Heart right ventricle (tissue), 16 donors: ENCODE results near the gene WNT7A. TPM values are rescaled to one million over a fixed set of nuclear protein-coding genes. Genes with fewer than 3 reads are reported as not detected.

Experiments
- ATAC-seq, 8 donors: fragments of 200-7000 bp; cut with Tn5 transposase; one replicate each; pipeline ENCODE4 v1.9.1; 2020; ENCODE audit warnings: mild to moderate bottlenecking in 8 of 8, moderate library complexity in 8 of 8, moderate number of reproducible peaks in 1 of 8
- DNase-seq, 2 donors: peaks; one replicate each; pipeline ENCODE4 v3.0.0-alpha.2; 2020
- H3K27ac ChIP-seq, 10 donors: fragments of 200-600 bp; sonication (generic) in 2 of 10; one replicate each; pipeline versions ENCODE4 v1.5.0 to v1.8.0; 2020 to 2022; ENCODE audit warnings: mild to moderate bottlenecking in 3 of 10
- H3K27me3 ChIP-seq, 7 donors: fragments of 200-600 bp; one replicate each; pipeline ENCODE4 v1.8.0; 2021 to 2022; ENCODE audit warnings: mild to moderate bottlenecking in 2 of 7
- H3K36me3 ChIP-seq, 9 donors: fragments of 200-600 bp; sonication (generic) in 1 of 9; one replicate each; pipeline versions ENCODE4 v1.5.0 to v1.8.0; 2020 to 2022; ENCODE audit warnings: mild to moderate bottlenecking in 2 of 9
- H3K4me1 ChIP-seq, 9 donors: fragments of 200-600 bp; sonication (generic) in 1 of 9; one replicate each; pipeline versions ENCODE4 v1.5.0 to v1.8.0; 2020 to 2022; ENCODE audit warnings: mild to moderate bottlenecking in 4 of 9
- H3K4me3 ChIP-seq, 10 donors: fragments of 200-600 bp; sonication (generic) in 2 of 10; one replicate each; pipeline versions ENCODE4 v1.5.0 to v1.8.0; 2020 to 2022; ENCODE audit warnings: mild to moderate bottlenecking in 7 of 10, moderate library complexity in 2 of 10
- H3K9me3 ChIP-seq, 11 donors: fragments of 200-600 bp in 10 of 11; sonication (generic) in 2 of 11; one replicate each; pipeline versions ENCODE4 v1.5.0 to v1.8.0; 2013 to 2022; ENCODE audit warnings: mild to moderate bottlenecking in 2 of 11, control low read depth in 1 of 11, moderate library complexity in 1 of 11
- CTCF ChIP-seq, 9 donors: fragments of 200-600 bp; sonication (generic) in 2 of 9; IDR thresholded peaks; one replicate each; pipeline versions ENCODE4 v1.5.0 to v1.8.0; 2021 to 2022; ENCODE audit warnings: antibody characterized with exemption in 9 of 9, mild to moderate bottlenecking in 5 of 9, moderate library complexity in 1 of 9
- WGBS, 2 donors: extraction: QIAGEN DNeasy Blood & Tissue Kit; methylation state at CpG; one replicate each; pipeline ENCODE4 v1.1.7; 2013; ENCODE audit warnings: inconsistent platforms in 1 of 2; 5-methylcytosine and 5-hydroxymethylcytosine counted together
- intact Hi-C, 10 donors: fragments of 100-400 bp; cut with DNase I; formaldehyde crosslinking; loops; one replicate each; pipeline versions ENCODE4 v1.11.1 to v1.14.2; 2022
- polyA plus RNA-seq, 2 donors: library from polyadenylated mRNA; stranded (reverse); fragments of 200-250 nt; gene quantifications; one replicate each; pipeline ENCODE4 v1.2.3, GENCODE V29; 2013
- total RNA-seq, 10 donors: library from RNA; stranded (reverse); fragmentation: NEBNext Ultra II Directional in 3 of 10; extraction: Animal tissue kit (Norgen Biotek cat#: 25700) in 3 of 10; gene quantifications; one replicate each; pipeline versions ENCODE4 v1.2.1 to v1.2.4, GENCODE V29; 2021 to 2023
- donor health status: Arrhythmogenic right ventricular cardiomyopathy.
- donor health status: ischemic (EF 13 %, LVEDD 7.1; RV severe dilation, severe dysfunction).
- donor health status: healthy with polysubstance abuse.
- donor health status: DM: no; HTN: yes; CAD: no.
- donor health status: DM: no; HTN: no; CAD: no.
- donor health status: ischemic (EF 25% LVEDD 6.9; RV normal size, moderate dysfunction).
- donor health status: ischemic (EF 25% LVEDD 5.7; RV mildly dilated, moderate dysfunction).
- donor health status: healthy.
- donor health status: DM: yes; HTN: yes; CAD: no.
- donor health status: Ischemic cardiomyopathy.
- donor health status: ischemic (EF 35%, LVEDD 5.7; RV mildly dilated, moderate dysfunction).
- donor health status: nonischemic (EF 11% LVEDD 7.7; RV severe dilation, severe dysfunction).
- donor health status: DM: yes; HTN: yes; CAD: no.
- donor health status: PGD.
- donor health status: ischemic (EF 29% LVEDD 5.4; RV normal size, mild dysfunction).
- donor health status: nonischemic (EF 23%, LVEDD 6.1; RV moderate dilation, normal function).

WNT7A gene
- total and polyA plus RNA-seq, 12 donors, result not detected

GRCh38 chr3:13790376-13791197, 89.3 kb downstream of the WNT7A start:
- no peak for TF ChIP-seq CTCF (IDR thresholded peaks at IDR 0.05)
- WGBS, 2 donors, result 67 to 72% methylated on average over 13 of the region's 13 CpGs
- ATAC-seq (no peak), DNase-seq (no peak)
- Histone ChIP-seq H3K4me3 (no peak overlapping the region), H3K36me3 (no peaks in the 10 kb centered on the region), H3K9me3 (no peaks in the 10 kb centered on the region), H3K4me1 (no peaks in the 10 kb centered on the region), H3K27ac (no peak overlapping the region), H3K27me3 (peaks cover 0 to 90% (median 68%) of the 10 kb centered on the region in 7 donors)
- intact Hi-C loops, result no loop called here

GRCh38 chr3:13788522-13789424, 91.1 kb downstream of the WNT7A start:
- peaks cover 0 to 88% (median 67%) of the 10 kb centered on the region in 7 donors for H3K27me3 ChIP-seq
- intact Hi-C loops, result no loop called here
- WGBS, 2 donors, result 73 to 74% methylated on average over 9 of the region's 9 CpGs

GRCh38 chr3:13787533-13788132, 92.2 kb downstream of the WNT7A start:
- intact Hi-C loops, result no loop called here
- Histone ChIP-seq H3K27me3 (peaks cover 0 to 77% (median 63%) of the 10 kb centered on the region in 7 donors), H3K9me3 (no peaks in the 10 kb centered on the region), H3K36me3 (no peaks in the 10 kb centered on the region), H3K4me3 (no peak overlapping the region), H3K27ac (no peak overlapping the region), H3K4me1 (peaks cover 0 to 5% (median 0%) of the 10 kb centered on the region in 9 donors)
- DNase-seq, result no peak
- 53 to 54% methylated on average over 19 of the region's 19 CpGs for WGBS, 2 donors
- no peak for ATAC-seq
- no peak for TF ChIP-seq CTCF (IDR thresholded peaks at IDR 0.05)

More at GRCh38 chr3:13788522-13789424, 91.1 kb downstream of the WNT7A start:
- H3K4me3 ChIP-seq, result no peak overlapping the region
- no peak for DNase-seq
- H3K9me3 ChIP-seq, result no peaks in the 10 kb centered on the region
- no peaks in the 10 kb centered on the region for H3K36me3 ChIP-seq
- H3K4me1 ChIP-seq, result no peaks in the 10 kb centered on the region
- ATAC-seq, result no peak
- no peak overlapping the region for H3K27ac ChIP-seq
- TF ChIP-seq CTCF (IDR thresholded peaks at IDR 0.05), result no peak

GRCh38 chr3:13786811-13787210, 93.1 kb downstream of the WNT7A start:
- Histone ChIP-seq H3K4me3 (no peak overlapping the region), H3K36me3 (no peaks in the 10 kb centered on the region), H3K27me3 (peaks cover 0 to 69% (median 58%) of the 10 kb centered on the region in 7 donors), H3K9me3 (no peaks in the 10 kb centered on the region), H3K4me1 (peaks cover 0 to 12% (median 0%) of the 10 kb centered on the region in 9 donors), H3K27ac (no peak overlapping the region)
- no peak for TF ChIP-seq CTCF (IDR thresholded peaks at IDR 0.05)
- DNase-seq (no peak), ATAC-seq (no peak)
- intact Hi-C loops, result no loop called here
- 75 to 80% methylated on average over 10 of the region's 10 CpGs for WGBS, 2 donors
